ENCODE data around the gene BRD2.

DNA sequence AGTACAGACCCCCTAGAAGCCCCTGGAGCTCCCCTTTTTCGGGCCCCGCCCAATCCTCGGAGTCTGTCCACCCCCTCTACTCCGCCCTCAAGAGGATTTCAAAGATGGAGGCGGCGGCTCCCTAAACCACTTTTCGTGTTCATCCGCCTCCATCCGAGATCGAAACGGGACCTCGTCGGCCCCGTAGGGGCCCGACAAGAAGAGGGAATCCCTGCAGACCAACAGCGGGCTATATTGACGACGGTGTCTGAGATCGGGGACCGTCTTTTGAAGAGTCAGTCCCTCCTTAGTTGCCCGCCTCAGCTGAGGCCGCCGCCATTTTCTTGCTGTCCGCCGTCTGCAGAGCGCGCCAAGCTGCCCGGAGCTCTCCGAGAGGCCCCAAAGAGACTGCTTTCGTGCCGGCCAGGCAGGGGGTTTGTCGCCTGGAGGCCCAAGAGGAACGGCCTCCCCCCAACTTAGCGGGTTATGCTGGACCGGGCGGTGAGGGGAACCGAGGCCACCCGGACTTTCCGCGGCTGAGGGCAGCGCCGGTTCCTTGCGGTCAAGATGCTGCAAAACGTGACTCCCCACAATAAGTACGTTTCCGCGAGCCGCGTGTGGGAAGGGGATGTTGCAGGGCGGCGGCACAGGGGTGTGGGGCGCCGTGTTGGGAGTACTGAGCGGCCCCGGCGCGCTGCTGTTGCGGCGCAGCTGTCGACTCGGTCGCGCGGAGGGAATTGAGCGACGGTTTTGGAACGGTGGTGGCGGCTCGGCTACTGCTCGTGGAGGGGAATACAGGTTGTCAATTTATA lies 4.2 kb downstream of the BRD2 start:
- TF ChIP-seq SIN3A (IDR thresholded peaks at IDR 0.05; ENCODE audit: borderline replicate concordance, insufficient read depth, low read length) (no peak), POLR2AphosphoS5 (IDR thresholded peaks at IDR 0.05; ENCODE audit: low read depth, low read length) (no peak; the same call in 1 of the 2 replicates), TAF1 (IDR thresholded peaks at IDR 0.05; ENCODE audit: borderline replicate concordance, insufficient read depth, low read length) (peak; percentile 34; the same call in 1 of the 2 replicates), FOXP2 (optimal IDR thresholded peaks at IDR 0.05; ENCODE audit: borderline replicate concordance, extremely low read depth, extremely low read length, insufficient read depth) (no peak)
- TF ChIP-seq, protein P1, sequence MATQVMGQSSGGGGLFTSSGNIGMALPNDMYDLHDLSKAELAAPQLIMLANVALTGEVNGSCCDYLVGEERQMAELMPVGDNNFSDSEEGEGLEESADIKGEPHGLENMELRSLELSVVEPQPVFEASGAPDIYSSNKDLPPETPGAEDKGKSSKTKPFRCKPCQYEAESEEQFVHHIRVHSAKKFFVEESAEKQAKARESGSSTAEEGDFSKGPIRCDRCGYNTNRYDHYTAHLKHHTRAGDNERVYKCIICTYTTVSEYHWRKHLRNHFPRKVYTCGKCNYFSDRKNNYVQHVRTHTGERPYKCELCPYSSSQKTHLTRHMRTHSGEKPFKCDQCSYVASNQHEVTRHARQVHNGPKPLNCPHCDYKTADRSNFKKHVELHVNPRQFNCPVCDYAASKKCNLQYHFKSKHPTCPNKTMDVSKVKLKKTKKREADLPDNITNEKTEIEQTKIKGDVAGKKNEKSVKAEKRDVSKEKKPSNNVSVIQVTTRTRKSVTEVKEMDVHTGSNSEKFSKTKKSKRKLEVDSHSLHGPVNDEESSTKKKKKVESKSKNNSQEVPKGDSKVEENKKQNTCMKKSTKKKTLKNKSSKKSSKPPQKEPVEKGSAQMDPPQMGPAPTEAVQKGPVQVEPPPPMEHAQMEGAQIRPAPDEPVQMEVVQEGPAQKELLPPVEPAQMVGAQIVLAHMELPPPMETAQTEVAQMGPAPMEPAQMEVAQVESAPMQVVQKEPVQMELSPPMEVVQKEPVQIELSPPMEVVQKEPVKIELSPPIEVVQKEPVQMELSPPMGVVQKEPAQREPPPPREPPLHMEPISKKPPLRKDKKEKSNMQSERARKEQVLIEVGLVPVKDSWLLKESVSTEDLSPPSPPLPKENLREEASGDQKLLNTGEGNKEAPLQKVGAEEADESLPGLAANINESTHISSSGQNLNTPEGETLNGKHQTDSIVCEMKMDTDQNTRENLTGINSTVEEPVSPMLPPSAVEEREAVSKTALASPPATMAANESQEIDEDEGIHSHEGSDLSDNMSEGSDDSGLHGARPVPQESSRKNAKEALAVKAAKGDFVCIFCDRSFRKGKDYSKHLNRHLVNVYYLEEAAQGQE (IDR thresholded peaks at IDR 0.05; ENCODE audit: insufficient read depth in 1 of 2, low read depth in 2 of 2, low read length in 2 of 2): no peak
